Measurements from ENCODE around the gene TSPEAR. TPM values are rescaled to one million over a fixed set of nuclear protein-coding genes. Genes with fewer than 3 reads are reported as not detected.
"Not testable (repeated sequence)": the region's sequence is repeated elsewhere in the genome, so short reads cannot be mapped to it uniquely, and the experiment has no call there.

TSPEAR gene
- total and polyA plus RNA-seq, 2 of the 13 experiments (the other 11 are each of a cell fraction or from before 2014, with no cell fraction given), result 0.07 to 0.32 TPM

- BruUV-seq (replicated peaks), result no TSS peak
- TF ChIP-seq MAF1 (CRISPR knock-in tag; IDR thresholded peaks at IDR 0.05; ENCODE audit: borderline replicate concordance), result no peak
- no peak for TF ChIP-seq YEATS4 (CRISPR knock-in tag; IDR thresholded peaks at IDR 0.05; ENCODE audit: borderline replicate concordance)
- TF ChIP-seq ZNF879 (CRISPR knock-in tag; IDR thresholded peaks at IDR 0.05), result no peak
- ATAC-seq (peak; percentile 38; the same call in 2 of the 3 replicates), FAIRE-seq (no peak), DNase-seq (ENCODE audit: low spot score) (no peak)
- H2AFZ ChIP-seq (ENCODE audit: low read length), result no peak overlapping the region
- no peaks in the 10 kb centered on the region for H3K4me1 ChIP-seq (ENCODE audit: insufficient read depth, low read length)
- in situ Hi-C loops (cut with HindIII; ENCODE audit: extremely low pct_ligation_motif_present, low pct_unique_long_range_greater_than_20kb) (no loop called here), intact Hi-C loops (cut with micrococcal nuclease; ENCODE audit: unreplicated experiment) (no loop called here)
- no peaks in the 10 kb centered on the region for H3K79me2 ChIP-seq (ENCODE audit: insufficient read depth, low read length)
- H3K9ac ChIP-seq (ENCODE audit: insufficient read depth, low read depth, low read length), result no peak overlapping the region
- ChIA-PET POLR2A (no interaction called here), CTCF (ENCODE audit: low intra/inter-chr PET ratio, low total read pairs) (no interaction called here)
- peaks cover 0 to 1% of the 10 kb centered on the region in 2 experiments; a peak in 1 of 5 replicates for H3K27me3 ChIP-seq (ENCODE audit: control insufficient read depth in 1 of 2, insufficient read depth in 2 of 2, low read length in 2 of 2)
- no peak overlapping the region for H3K4me3 ChIP-seq (replicated peaks in 1 of 3; ENCODE audit: insufficient read depth in 1 of 3, low read depth in 2 of 3, low read length in 3 of 3)
- no peaks in the 10 kb centered on the region for H3K9me3 ChIP-seq (ENCODE audit: low read length)
- no peaks in the 10 kb centered on the region for H3K36me3 ChIP-seq (replicated peaks in 1 of 2; ENCODE audit: control insufficient read depth in 1 of 2, insufficient read depth in 2 of 2, low read length in 2 of 2)
- no peak overlapping the region for H3K4me2 ChIP-seq (ENCODE audit: low read depth, low read length)
- 80% methylated on average over 15 of the region's 23 CpGs for WGBS (ENCODE audit: low lambda C conversion rate)
- H4K20me1 ChIP-seq (ENCODE audit: insufficient read depth, low read length), result no peaks in the 10 kb centered on the region
- no peak overlapping the region for H3K27ac ChIP-seq (ENCODE audit: extremely low read length, insufficient read depth, low read length)
These were observed 109.5 kb downstream of the TSPEAR start for GRCh38 chr21:44601596-44602462.

- ATAC-seq; H3K27ac ChIP-seq (ENCODE audit: extremely low read length, insufficient read depth, low read length); H3K27me3 ChIP-seq (ENCODE audit: control insufficient read depth in 1 of 2, insufficient read depth in 2 of 2, low read length in 2 of 2); H3K4me1 ChIP-seq (ENCODE audit: insufficient read depth, low read length); H3K9ac ChIP-seq (ENCODE audit: insufficient read depth, low read depth, low read length); H3K9me3 ChIP-seq (ENCODE audit: low read length); H4K20me1 ChIP-seq (ENCODE audit: insufficient read depth, low read length); H3K36me3 ChIP-seq (replicated peaks in 1 of 2; ENCODE audit: control insufficient read depth in 1 of 2, insufficient read depth in 2 of 2, low read length in 2 of 2); BruUV-seq (replicated peaks); H3K79me2 ChIP-seq (ENCODE audit: insufficient read depth, low read length); H2AFZ ChIP-seq (ENCODE audit: low read length); in situ Hi-C loops (cut with HindIII; ENCODE audit: extremely low pct_ligation_motif_present, low pct_unique_long_range_greater_than_20kb); intact Hi-C loops (cut with micrococcal nuclease; ENCODE audit: unreplicated experiment); CTCF ChIA-PET (ENCODE audit: low intra/inter-chr PET ratio, low total read pairs); H3K4me3 ChIP-seq (replicated peaks in 1 of 3; ENCODE audit: insufficient read depth in 1 of 3, low read depth in 2 of 3, low read length in 3 of 3); H3K4me2 ChIP-seq (ENCODE audit: low read depth, low read length); POLR2A ChIA-PET; FAIRE-seq; DNase-seq (ENCODE audit: low spot score): not testable (repeated sequence)
- WGBS (ENCODE audit: low lambda C conversion rate), result no CpG with 5 or more reads among the region's 10 CpGs
These were observed 110.3 kb downstream of the TSPEAR start for GRCh38 chr21:44601091-44601490.
